Subcutaneous adipose tissue (tissue), 4 donors: ENCODE data around the gene PHOSPHO2. TPM values are rescaled to one million over a fixed set of nuclear protein-coding genes. Genes with fewer than 3 reads are reported as not detected.

Experiments
- CTCF ChIP-seq: fragments of 450-650 bp; IDR thresholded peaks from one replicate; pipeline ENCODE4 v1.5.1; 2016; ENCODE audit warnings: low read depth, mild to moderate bottlenecking, control low read depth, antibody characterized with exemption, moderate library complexity
- total RNA-seq, 4 donors: library from RNA; depleted of rRNA; stranded (reverse); fragments of >200 nt; gene quantifications; one replicate each; pipeline ENCODE4 v1.1.0, GENCODE V29; 2016

Gene PHOSPHO2
- total RNA-seq, 4 donors from 2014 or later, result 7.0 to 18.1 (median 10.6) TPM

- no peak for TF ChIP-seq CTCF
Measured at GRCh38 chr2:169683425-169684134, 10.7 kb upstream of the PHOSPHO2 start.

- no peak for TF ChIP-seq CTCF
Measured at GRCh38 chr2:169684135-169684565, 10.1 kb upstream of the PHOSPHO2 start.

GRCh38 chr2:169690958-169691357 is 3.3 kb upstream of the PHOSPHO2 start:
- no peak for TF ChIP-seq CTCF

- no peak for TF ChIP-seq CTCF
Measured at GRCh38 chr2:169692718-169693117, 1.6 kb upstream of the PHOSPHO2 start.

GRCh38 chr2:169693360-169693759 is 909 bp upstream of the PHOSPHO2 start:
- no peak for TF ChIP-seq CTCF

GRCh38 chr2:169694894-169695260 is 608 bp downstream of the PHOSPHO2 start:
- TF ChIP-seq CTCF, result no peak

GRCh38 chr2:169696381-169696780 is 2.1 kb downstream of the PHOSPHO2 start:
- no peak for TF ChIP-seq CTCF
